Lower lobe of right lung (tissue), 2 donors: ENCODE data around the gene EPHB4. TPM values are rescaled to one million over a fixed set of nuclear protein-coding genes. Genes with fewer than 3 reads are reported as not detected.

Experiments used
- ATAC-seq, 2 donors: fragments of 200-7000 bp; cut with Tn5 transposase; one replicate each; pipeline ENCODE4 v1.9.1; 2020 to 2022; ENCODE audit warnings: mild to moderate bottlenecking in 2 of 2, moderate library complexity in 2 of 2
- DNase-seq: peaks from one replicate; pipeline ENCODE4 v3.0.0-alpha.2; 2020
- H3K27ac ChIP-seq: fragments of 200-600 bp; one replicate; pipeline ENCODE4 v1.8.0; 2022
- H3K27me3 ChIP-seq: fragments of 200-600 bp; one replicate; pipeline ENCODE4 v1.8.0; 2022; ENCODE audit warnings: low read depth
- H3K36me3 ChIP-seq: fragments of 200-600 bp; one replicate; pipeline ENCODE4 v1.8.0; 2022; ENCODE audit warnings: mild to moderate bottlenecking
- H3K4me1 ChIP-seq: fragments of 200-600 bp; one replicate; pipeline ENCODE4 v1.8.0; 2022
- H3K4me3 ChIP-seq: fragments of 200-600 bp; one replicate; pipeline ENCODE4 v1.8.0; 2022; ENCODE audit warnings: mild to moderate bottlenecking
- H3K9me3 ChIP-seq: fragments of 200-600 bp; one replicate; pipeline ENCODE4 v1.8.0; 2022
- CTCF ChIP-seq: fragments of 200-600 bp; IDR thresholded peaks from one replicate; pipeline ENCODE4 v1.8.0; 2022; ENCODE audit warnings: antibody characterized with exemption, mild to moderate bottlenecking
- intact Hi-C: fragments of 100-400 bp; cut with DNase I; formaldehyde crosslinking; loops from one replicate; pipeline ENCODE4 v1.11.0; 2022
- microRNA-seq: library from miRNA; unstranded; fragments of <30 nt; microRNA quantifications from one replicate; pipeline ENCODE4 v1.2.0, GENCODE V29; 2020; ENCODE audit warnings: borderline number of aligned reads
- total RNA-seq: library from RNA; stranded (reverse); fragmentation: NEBNext Ultra II Directional; extraction: Animal tissue kit (Norgen Biotek cat#: 25700); gene quantifications from one replicate; pipeline ENCODE4 v1.2.1, GENCODE V29; 2021
- donor health status: DM: no; HTN: yes; CAD: no; lungs with severe emphysema.

The EPHB4 gene
- total RNA-seq, 1 donor from 2014 or later = 68.6 TPM

GRCh38 chr7:100753750-100754149, 73.6 kb downstream of the EPHB4 start:
- Histone ChIP-seq H3K9me3 (no peaks in the 10 kb centered on the region), H3K27me3 (peaks cover 25% of the 10 kb centered on the region), H3K4me1 (no peaks in the 10 kb centered on the region), H3K36me3 (no peaks in the 10 kb centered on the region), H3K4me3 (no peak overlapping the region), H3K27ac (no peak overlapping the region)
- intact Hi-C loops = no loop called here
- DNase-seq (no peak), ATAC-seq (no peak)
- TF ChIP-seq CTCF = no peak

GRCh38 chr7:100752994-100753393, 74.3 kb downstream of the EPHB4 start:
- Histone ChIP-seq H3K27ac (no peak overlapping the region), H3K4me3 (no peak overlapping the region), H3K4me1 (no peaks in the 10 kb centered on the region), H3K9me3 (no peaks in the 10 kb centered on the region), H3K27me3 (peaks cover 31% of the 10 kb centered on the region), H3K36me3 (no peaks in the 10 kb centered on the region)
- intact Hi-C loops = no loop called here
- DNase-seq = no peak
- no peak for ATAC-seq
- no peak for TF ChIP-seq CTCF

Small RNA genes within 50 kb of the gene (microRNA-seq; reads per million reads assigned to microRNA genes)
- not detected for gene MIR6875

Other genes starting within 250 kb of the EPHB4 start
- gene LRCH4, start 241.4 kb downstream of the EPHB4 start, total RNA-seq = 80.3 TPM
- gene FBXO24, start 241.2 kb downstream of the EPHB4 start, total RNA-seq = 0.74 TPM
- 75.2 TPM for gene PCOLCE, start 225.2 kb downstream of the EPHB4 start, total RNA-seq
- gene MOSPD3, start 215.0 kb downstream of the EPHB4 start, total RNA-seq = 19.5 TPM
- 0.35 TPM for gene TFR2, start 186.0 kb downstream of the EPHB4 start, total RNA-seq
- not detected for gene ACTL6B, start 171.1 kb downstream of the EPHB4 start, total RNA-seq
- 247 TPM for gene GNB2, start 153.8 kb downstream of the EPHB4 start, total RNA-seq
- 53.4 TPM for gene GIGYF1, start 133.3 kb downstream of the EPHB4 start, total RNA-seq
- gene POP7, start 121.4 kb downstream of the EPHB4 start, total RNA-seq = 21.5 TPM
- gene EPO, start 107.1 kb downstream of the EPHB4 start, total RNA-seq = not detected
- not detected for gene ZAN, start 93.9 kb downstream of the EPHB4 start, total RNA-seq
- gene SLC12A9, start 25.2 kb upstream of the EPHB4 start, total RNA-seq = 43.6 TPM
- gene TRIP6, start 39.9 kb upstream of the EPHB4 start, total RNA-seq = 56.5 TPM
- 105 TPM for gene SRRT, start 47.6 kb upstream of the EPHB4 start, total RNA-seq
- 2.3 TPM for gene UFSP1, start 62.2 kb upstream of the EPHB4 start, total RNA-seq
- gene ACHE, start 68.4 kb upstream of the EPHB4 start, total RNA-seq = 0.97 TPM
- gene MUC3A, start 122.0 kb upstream of the EPHB4 start, total RNA-seq = 1.7 TPM
- 1.2 TPM for gene MUC12, start 142.0 kb upstream of the EPHB4 start, total RNA-seq
- gene MUC17, start 192.6 kb upstream of the EPHB4 start, total RNA-seq = not detected